CD4-positive, alpha-beta T cell (primary cell): ENCODE measurements around the gene LRRC3C. TPM values are rescaled to one million over a fixed set of nuclear protein-coding genes. Genes with fewer than 3 reads are reported as not detected.

Experiments
- ATAC-seq: fragments of 200-7000 bp; cut with Tn5 transposase; one replicate; pipeline ENCODE4 v1.10.0; 2022; ENCODE audit warnings: mild to moderate bottlenecking; ENCODE audit not compliant: poor library complexity
- CTCF ChIA-PET: fragments of 350-600 bp; sonication (Branson Sonifier 250); formaldehyde crosslinking; loops from one replicate; lab custom pipeline; 2021; ENCODE audit warnings: antibody characterized with exemption, inconsistent platforms; lab: Charles Lee
- POLR2A ChIA-PET: fragments of 350-600 bp; sonication (Branson Sonifier 250); formaldehyde crosslinking; loops from one replicate; lab custom pipeline; 2021; ENCODE audit warnings: antibody characterized with exemption, inconsistent platforms; lab: Charles Lee
- DNase-seq, 14 experiments: peaks; one replicate each; pipeline ENCODE4 v3.0.0-alpha.2; 2013 to 2020; ENCODE audit warnings: mixed read lengths in 2 of 14
- H3K27ac ChIP-seq, 2 donors: one replicate each; pipeline versions ENCODE4 v1.5.1 to v1.7.0; 2013; ENCODE audit warnings: low read length in 2 of 2, low read depth in 1 of 2, mild to moderate bottlenecking in 1 of 2
- H3K27me3 ChIP-seq, 2 experiments: 1 replicate in 1 of 2; 2 replicates in 1 of 2; pipeline versions ENCODE4 v1.6.1 to v1.7.0; 2013; ENCODE audit warnings: low read length in 2 of 2, control low read depth in 1 of 2, mild to moderate bottlenecking in 1 of 2, moderate library complexity in 1 of 2; ENCODE audit not compliant: insufficient read depth in 2 of 2, control insufficient read depth in 1 of 2
- H3K36me3 ChIP-seq: one replicate; pipeline ENCODE4 v1.6.1; 2013; ENCODE audit warnings: low read length, control low read depth; ENCODE audit not compliant: insufficient read depth
- H3K4me1 ChIP-seq: one replicate; pipeline ENCODE4 v1.6.1; 2013; ENCODE audit warnings: low read length, control low read depth; ENCODE audit not compliant: insufficient read depth
- H3K4me3 ChIP-seq: one replicate; pipeline ENCODE4 v1.5.1; 2013; ENCODE audit warnings: mild to moderate bottlenecking, low read length, moderate library complexity
- H3K9me3 ChIP-seq, 2 experiments: 1 replicate in 1 of 2; 2 replicates in 1 of 2; pipeline versions ENCODE4 v1.6.1 to v1.7.0; 2013; ENCODE audit warnings: low read length in 2 of 2, mild to moderate bottlenecking in 2 of 2, control low read depth in 1 of 2, moderate library complexity in 1 of 2; ENCODE audit not compliant: control insufficient read depth in 1 of 2, insufficient read depth in 1 of 2
- H3K27ac Mint-ChIP-seq: one replicate; pipeline ENCODE4 v1.8.0; 2020; ENCODE audit warnings: mixed read lengths
- H3K27me3 Mint-ChIP-seq: one replicate; pipeline ENCODE4 v1.8.0; 2021; ENCODE audit warnings: mixed read lengths
- H3K36me3 Mint-ChIP-seq: one replicate; pipeline ENCODE4 v1.8.0; 2021; ENCODE audit warnings: low read depth, mixed read lengths
- H3K4me1 Mint-ChIP-seq: one replicate; pipeline ENCODE4 v1.8.0; 2021; ENCODE audit warnings: low read depth, mixed read lengths
- H3K4me3 Mint-ChIP-seq: one replicate; pipeline ENCODE4 v1.8.0; 2020; ENCODE audit warnings: mild to moderate bottlenecking, mixed read lengths
- H3K9me3 Mint-ChIP-seq: one replicate; pipeline ENCODE4 v1.8.0; 2020; ENCODE audit warnings: mixed read lengths
- intact Hi-C, 2 experiments: fragments of 100-400 bp; cut with DNase I in 1 of 2; cut with micrococcal nuclease in 1 of 2; formaldehyde crosslinking; loops; one replicate each; pipeline versions ENCODE4 v1.15.1 to v1.9.0; 2023 to 2025; cut with DNase I, micrococcal nuclease
- total RNA-seq, 174 experiments: library from RNA in 2 of 174; stranded (reverse) in 2 of 174; gene quantifications; one replicate each; pipeline ENCODE4 v1.2.3 and lab custom pipeline; 2021 to 2026
- TF ChIP-seq, protein P1 (sequence below): fragments of 200-600 bp; IDR thresholded peaks from one replicate; pipeline ENCODE4 v1.8.0; 2022; ENCODE audit warnings: antibody characterized with exemption, mild to moderate bottlenecking

The LRRC3C gene
- total RNA-seq, 2 experiments from 2014 or later = not detected

DNA sequence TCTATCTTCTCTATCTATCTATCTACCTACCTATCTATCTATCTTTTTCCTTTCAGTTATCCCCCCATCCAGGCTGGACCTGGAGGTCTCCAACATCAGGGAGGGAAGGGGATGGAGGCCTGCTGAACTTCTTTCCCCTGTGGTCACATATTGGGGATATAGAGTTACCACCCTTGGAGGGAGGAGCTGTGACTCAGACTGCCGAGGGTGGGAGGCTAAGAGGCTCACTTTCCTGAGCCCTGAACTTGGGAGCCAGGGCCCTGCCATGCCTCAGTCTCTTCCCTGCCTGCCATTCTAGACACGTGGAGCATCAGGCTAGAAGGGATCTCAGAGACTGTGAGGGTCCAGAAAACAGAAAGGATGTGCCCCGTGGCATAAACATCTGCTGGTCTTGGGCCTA is 8.4 kb downstream of the LRRC3C start:
- H3K36me3 ChIP-seq = no peaks in the 10 kb centered on the region
- H3K9me3 Mint-ChIP-seq = no peaks in the 10 kb centered on the region
- ATAC-seq = no peak
- H3K27ac ChIP-seq = no peak overlapping the region
- POLR2A ChIA-PET = no interaction called here
- intact Hi-C loops = no loop called here
- no peak overlapping the region for H3K4me3 Mint-ChIP-seq
- H3K27me3 Mint-ChIP-seq = no peaks in the 10 kb centered on the region
- H3K27me3 ChIP-seq = no peaks in the 10 kb centered on the region
- H3K4me3 ChIP-seq = no peak overlapping the region
- no peaks in the 10 kb centered on the region for H3K9me3 ChIP-seq
- H3K36me3 Mint-ChIP-seq = no peaks in the 10 kb centered on the region
- peaks cover 10% of the 10 kb centered on the region for H3K4me1 ChIP-seq
- H3K4me1 Mint-ChIP-seq = peaks cover 11% of the 10 kb centered on the region
- H3K27ac Mint-ChIP-seq = no peak overlapping the region
- no peak for DNase-seq
- CTCF ChIA-PET = no interaction called here
- TF ChIP-seq, protein P1, sequence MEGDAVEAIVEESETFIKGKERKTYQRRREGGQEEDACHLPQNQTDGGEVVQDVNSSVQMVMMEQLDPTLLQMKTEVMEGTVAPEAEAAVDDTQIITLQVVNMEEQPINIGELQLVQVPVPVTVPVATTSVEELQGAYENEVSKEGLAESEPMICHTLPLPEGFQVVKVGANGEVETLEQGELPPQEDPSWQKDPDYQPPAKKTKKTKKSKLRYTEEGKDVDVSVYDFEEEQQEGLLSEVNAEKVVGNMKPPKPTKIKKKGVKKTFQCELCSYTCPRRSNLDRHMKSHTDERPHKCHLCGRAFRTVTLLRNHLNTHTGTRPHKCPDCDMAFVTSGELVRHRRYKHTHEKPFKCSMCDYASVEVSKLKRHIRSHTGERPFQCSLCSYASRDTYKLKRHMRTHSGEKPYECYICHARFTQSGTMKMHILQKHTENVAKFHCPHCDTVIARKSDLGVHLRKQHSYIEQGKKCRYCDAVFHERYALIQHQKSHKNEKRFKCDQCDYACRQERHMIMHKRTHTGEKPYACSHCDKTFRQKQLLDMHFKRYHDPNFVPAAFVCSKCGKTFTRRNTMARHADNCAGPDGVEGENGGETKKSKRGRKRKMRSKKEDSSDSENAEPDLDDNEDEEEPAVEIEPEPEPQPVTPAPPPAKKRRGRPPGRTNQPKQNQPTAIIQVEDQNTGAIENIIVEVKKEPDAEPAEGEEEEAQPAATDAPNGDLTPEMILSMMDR = no peak

DNA sequence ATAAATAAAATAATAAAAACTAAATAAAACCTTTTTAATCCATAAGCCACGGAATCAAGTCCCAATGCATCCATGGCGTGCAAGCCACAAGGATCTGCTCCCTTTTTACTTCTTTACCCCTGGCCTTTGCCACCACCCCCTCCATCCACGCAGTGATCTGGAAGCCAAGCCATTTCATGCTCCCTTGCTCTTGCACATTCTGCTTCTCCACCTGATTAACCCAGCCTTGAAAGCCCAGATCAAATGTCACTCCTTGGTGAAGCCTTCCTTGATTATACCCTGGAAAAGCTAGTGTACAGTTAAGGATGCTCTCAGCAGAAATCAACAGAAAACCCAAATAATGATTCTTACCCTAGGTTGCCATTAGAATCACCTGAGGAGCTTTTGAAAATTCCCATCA is 9.9 kb downstream of the LRRC3C start:
- Mint-ChIP-seq H3K9me3 (no peaks in the 10 kb centered on the region), H3K4me1 (peaks cover 11% of the 10 kb centered on the region), H3K4me3 (no peak overlapping the region), H3K27ac (no peak overlapping the region), H3K36me3 (no peaks in the 10 kb centered on the region), H3K27me3 (no peaks in the 10 kb centered on the region)
- H3K9me3 ChIP-seq = no peaks in the 10 kb centered on the region
- H3K27ac ChIP-seq = no peak overlapping the region
- DNase-seq (no peak), ATAC-seq (no peak)
- intact Hi-C loops = no loop called here
- no peaks in the 10 kb centered on the region for H3K36me3 ChIP-seq
- H3K27me3 ChIP-seq = no peaks in the 10 kb centered on the region
- CTCF ChIA-PET = no interaction called here
- POLR2A ChIA-PET = no interaction called here
- no peak overlapping the region for H3K4me3 ChIP-seq
- TF ChIP-seq, protein P1 = no peak
- peaks cover 10% of the 10 kb centered on the region for H3K4me1 ChIP-seq

DNA sequence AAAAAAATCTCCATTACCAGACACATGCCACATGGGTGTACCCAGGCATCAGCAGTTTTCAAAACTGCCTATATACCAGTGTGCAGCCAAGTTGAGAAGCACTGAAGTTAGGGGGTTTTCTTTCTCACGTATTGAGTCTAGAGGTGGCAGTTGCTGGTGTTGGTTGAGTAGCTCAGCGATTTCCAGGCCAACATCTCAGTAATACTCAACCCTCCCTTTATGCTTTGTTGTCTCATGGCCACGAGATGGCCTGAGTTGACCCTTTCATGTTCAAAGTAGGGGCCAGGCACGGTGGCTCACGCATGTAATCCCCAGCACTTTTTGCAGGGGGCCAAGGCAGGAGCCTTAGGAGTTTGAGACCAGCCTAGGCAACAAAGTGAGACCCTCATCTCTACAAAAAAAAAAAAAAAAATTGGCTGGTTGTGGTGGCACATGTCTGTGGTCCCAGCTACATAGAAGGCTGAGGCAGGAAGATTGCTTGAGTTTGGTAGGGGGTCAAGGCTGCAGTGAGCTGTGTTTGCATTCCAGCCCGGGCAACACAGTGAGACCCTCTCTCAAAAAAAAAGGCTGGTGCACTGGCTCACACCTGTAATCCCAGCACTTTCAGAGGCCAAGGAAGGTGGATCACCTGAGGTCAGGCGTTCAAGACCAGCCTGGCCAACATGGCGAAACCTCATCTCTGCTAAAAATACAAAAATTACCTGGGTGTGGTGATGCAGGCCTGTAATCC is 10.8 kb downstream of the LRRC3C start:
- DNase-seq (no peak), ATAC-seq (no peak)
- ChIA-PET POLR2A (no interaction called here), CTCF (no interaction called here)
- Mint-ChIP-seq H3K27ac (no peak overlapping the region), H3K27me3 (no peaks in the 10 kb centered on the region), H3K4me1 (peaks cover 11% of the 10 kb centered on the region), H3K36me3 (no peaks in the 10 kb centered on the region), H3K4me3 (no peak overlapping the region), H3K9me3 (no peaks in the 10 kb centered on the region)
- TF ChIP-seq, protein P1 = no peak
- Histone ChIP-seq H3K4me3 (no peak overlapping the region), H3K4me1 (peaks cover 10% of the 10 kb centered on the region), H3K9me3 (no peaks in the 10 kb centered on the region), H3K27me3 (no peaks in the 10 kb centered on the region), H3K27ac (no peak overlapping the region), H3K36me3 (no peaks in the 10 kb centered on the region)
- intact Hi-C loops = no loop called here
